HUDEP-2 (cell line): ENCODE measurements around the gene EIF4G3.
A peak's percentile ranks its signal among the peaks of the same experiment; 100 is the strongest.
"Not testable (repeated sequence)": the region's sequence is repeated elsewhere in the genome, so short reads cannot be mapped to it uniquely, and the experiment has no call there.

Experiments
- DNase-seq, 76 experiments: peaks; one replicate each; lab custom pipeline; 2025; ENCODE audit not compliant: unreplicated experiment in 76 of 76; lab: John Stamatoyannopoulos, UW

Gene EIF4G3, protein sequence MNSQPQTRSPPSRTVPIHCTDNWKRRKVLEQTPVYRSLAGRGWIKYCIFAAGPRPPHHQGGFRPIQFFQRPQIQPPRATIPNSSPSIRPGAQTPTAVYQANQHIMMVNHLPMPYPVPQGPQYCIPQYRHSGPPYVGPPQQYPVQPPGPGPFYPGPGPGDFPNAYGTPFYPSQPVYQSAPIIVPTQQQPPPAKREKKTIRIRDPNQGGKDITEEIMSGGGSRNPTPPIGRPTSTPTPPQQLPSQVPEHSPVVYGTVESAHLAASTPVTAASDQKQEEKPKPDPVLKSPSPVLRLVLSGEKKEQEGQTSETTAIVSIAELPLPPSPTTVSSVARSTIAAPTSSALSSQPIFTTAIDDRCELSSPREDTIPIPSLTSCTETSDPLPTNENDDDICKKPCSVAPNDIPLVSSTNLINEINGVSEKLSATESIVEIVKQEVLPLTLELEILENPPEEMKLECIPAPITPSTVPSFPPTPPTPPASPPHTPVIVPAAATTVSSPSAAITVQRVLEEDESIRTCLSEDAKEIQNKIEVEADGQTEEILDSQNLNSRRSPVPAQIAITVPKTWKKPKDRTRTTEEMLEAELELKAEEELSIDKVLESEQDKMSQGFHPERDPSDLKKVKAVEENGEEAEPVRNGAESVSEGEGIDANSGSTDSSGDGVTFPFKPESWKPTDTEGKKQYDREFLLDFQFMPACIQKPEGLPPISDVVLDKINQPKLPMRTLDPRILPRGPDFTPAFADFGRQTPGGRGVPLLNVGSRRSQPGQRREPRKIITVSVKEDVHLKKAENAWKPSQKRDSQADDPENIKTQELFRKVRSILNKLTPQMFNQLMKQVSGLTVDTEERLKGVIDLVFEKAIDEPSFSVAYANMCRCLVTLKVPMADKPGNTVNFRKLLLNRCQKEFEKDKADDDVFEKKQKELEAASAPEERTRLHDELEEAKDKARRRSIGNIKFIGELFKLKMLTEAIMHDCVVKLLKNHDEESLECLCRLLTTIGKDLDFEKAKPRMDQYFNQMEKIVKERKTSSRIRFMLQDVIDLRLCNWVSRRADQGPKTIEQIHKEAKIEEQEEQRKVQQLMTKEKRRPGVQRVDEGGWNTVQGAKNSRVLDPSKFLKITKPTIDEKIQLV (N-terminal part only)

DNA sequence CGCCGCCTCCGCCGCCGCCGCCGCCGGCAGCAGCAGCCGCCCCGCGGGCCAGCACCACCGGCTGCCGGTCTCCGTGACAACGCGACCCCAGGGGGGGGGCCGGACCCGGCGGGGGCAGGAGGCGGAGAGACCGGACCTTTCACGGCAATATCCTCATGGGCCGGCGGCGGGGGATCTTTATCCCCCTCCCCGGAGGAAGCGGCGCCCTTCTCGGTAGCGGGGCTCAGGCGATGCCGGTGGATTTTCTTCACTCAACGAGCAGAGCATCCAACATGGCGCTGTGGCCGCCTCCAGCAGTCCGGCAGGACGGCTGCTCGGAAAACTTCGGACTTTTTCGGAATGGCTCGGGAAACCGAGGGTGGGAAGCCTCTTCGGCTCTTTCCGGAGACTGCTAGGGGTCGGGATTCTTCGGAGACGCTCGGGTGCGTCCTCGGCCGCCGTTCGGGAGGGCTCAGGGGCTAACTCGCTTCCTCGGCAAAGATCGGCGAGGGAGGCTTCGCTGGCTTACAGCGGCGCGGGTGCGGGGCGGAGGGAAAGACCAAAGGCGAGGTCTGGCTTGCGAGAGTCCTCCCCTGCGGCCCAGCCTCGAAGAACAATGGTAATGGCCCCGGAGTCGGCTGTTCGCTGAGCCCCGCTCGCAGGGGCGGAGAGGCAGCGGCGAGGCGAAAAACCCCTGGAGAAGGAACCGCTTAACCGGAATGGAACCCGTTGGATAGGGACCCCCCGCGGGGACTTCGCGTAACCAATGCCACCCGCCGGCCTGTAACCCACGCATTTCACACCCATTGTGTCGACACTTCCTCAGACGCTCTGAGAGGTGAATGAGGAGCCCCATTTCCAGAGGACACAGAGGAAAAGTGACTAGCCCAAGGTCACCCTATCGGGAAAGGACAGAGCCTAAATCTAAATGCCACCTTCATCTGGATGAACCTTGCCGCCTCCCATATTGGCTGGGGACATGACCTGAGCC, at the start of gene EIF4G3:
TSS of gene EIF4G3 (minus strand) at position 312 of the 970 bp plus-strand sequence. CDS start 174,155 bp downstream, outside the sequence.
- DNase-seq, result peak in 74 of 76 experiments; percentile 55 to 99 (median 98)

- DNase-seq, result no peak
Measured at GRCh38 chr1:21225065-21225464, 48.4 kb upstream of the EIF4G3 start.

DNA sequence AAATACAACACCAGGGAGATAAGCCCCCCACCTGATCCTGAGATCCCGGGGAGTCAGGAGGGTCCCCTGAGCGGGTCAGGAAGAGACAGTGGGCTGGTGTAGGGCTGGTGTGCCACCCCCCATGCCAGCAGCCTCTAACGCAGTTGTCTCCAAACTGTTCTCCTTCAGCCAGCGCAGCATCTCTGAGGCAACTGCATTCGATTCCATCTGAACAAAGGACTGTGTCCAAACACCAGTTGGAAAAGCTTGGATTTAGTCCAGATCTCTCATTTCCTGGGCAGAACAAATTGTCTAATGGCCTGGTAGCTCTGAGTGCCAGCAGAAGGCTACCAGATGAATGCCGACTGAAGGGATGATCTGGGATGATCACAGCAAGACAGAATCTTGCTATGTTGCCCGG, 44.1 kb upstream of the EIF4G3 start:
- no peak for DNase-seq

DNA sequence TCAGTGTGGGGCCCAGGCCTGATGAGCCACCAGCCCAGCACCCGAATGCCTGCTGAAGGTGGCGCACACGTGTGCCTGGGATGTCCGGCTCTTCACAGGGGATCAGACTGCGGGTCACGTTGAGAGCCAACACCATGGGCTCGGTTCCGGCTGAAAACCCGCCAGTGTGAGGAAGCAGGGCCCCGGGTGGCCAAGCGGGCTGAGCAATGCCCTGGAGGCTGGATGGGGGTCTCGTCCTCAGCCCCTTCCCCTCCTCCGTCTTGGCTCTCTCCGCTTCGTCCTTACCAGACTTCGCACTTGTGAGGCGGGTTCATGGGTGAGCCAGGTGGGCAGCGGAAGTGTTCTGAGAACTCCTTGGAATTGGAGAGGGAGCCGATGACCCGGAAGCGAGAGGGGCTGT, 43.0 kb upstream of the EIF4G3 start:
- no peak for DNase-seq

- peak in 60 of 76 experiments; percentile 8 to 70 (median 40) for DNase-seq
Measured at GRCh38 chr1:21217812-21218596, 41.3 kb upstream of the EIF4G3 start.

DNA sequence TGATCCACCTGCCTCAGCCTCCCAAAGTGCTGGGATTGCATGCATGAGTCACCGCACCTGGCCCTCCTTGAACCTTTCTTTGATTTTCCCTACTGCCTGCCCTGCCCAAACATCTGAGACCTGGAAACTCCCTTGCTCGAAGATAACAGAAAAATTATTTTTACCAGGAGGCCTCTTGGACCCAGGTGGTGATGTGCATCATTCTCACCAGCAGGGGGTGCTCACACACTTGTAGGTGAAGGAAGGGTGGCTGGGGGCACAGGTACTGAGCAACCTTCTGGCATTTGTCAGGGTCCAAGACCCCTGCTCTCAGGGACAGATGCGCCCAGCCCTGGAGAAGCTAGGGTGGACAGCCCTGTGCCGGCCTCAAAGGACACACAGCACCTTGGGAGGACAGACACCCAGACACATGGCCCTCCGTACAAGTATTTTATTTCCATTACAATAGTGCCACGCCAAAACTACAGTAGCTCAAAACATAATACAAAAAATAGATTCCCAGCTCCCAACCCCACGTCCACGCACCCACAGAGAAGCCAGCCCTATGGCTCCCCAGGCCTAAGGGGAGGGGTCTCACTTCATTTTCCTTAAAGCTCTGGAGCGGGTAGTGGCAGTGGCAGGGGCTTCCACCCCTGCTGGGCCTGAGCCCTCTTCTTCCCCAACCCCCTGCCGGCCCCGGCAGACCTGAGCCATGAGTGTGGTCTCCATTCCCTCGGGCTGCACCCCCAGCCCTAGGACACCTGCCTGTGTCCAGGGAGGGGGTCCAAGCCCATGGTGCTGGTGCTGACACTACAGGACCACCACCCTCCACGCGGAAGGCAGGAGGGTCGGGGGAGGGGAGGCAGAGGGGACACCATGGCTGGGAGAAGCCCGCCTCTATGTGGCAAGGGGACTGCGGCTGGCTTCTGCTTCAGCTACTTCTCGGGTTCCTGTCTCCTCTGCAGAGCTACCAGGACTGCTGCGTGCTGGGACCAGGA, 40.4 kb upstream of the EIF4G3 start:
- DNase-seq, result peak in 62 of 76 experiments; percentile 3 to 67 (median 42)

DNA sequence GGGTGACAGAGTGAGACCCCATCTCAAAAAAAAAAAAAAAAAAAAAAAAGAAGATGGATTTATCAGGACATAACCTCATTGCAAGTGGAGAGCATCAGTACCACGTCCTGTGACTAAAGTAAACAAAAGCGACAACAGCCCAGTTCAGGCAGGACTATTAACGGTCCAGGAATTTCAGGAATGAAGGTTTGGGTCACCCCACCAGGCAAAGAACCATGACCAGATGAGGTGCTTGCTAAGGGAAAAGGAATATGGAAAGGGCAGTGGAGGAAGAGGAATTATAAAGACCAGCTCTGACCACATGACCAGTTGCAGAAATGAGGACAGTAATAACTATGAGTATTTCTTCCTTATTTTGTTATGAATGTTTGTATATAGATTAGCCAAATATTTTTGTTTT, 35.4 kb upstream of the EIF4G3 start:
- no peak for DNase-seq

- not testable (repeated sequence) for DNase-seq
Measured at GRCh38 chr1:21208137-21208700, 31.5 kb upstream of the EIF4G3 start.

DNA sequence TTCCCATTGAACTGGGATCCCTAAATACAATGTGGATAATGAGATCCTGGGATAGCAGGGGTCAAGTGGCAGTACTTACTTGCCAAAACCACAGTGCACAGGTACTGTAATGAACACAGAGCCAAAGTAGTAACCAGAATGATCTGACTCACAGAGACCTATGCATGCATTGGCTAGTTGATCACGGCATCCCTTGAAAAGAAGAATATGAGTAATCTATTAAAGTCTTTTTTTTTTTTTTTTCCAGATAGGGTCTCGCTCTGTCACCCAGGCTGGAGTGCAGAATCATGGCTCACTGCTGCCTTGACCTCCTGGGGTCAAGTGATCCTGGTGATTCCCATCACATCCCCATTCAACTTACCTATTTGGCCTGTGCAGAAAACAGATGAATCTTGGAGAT, 29.4 kb upstream of the EIF4G3 start:
- no peak for DNase-seq

GRCh38 chr1:21205416-21205815, 28.7 kb upstream of the EIF4G3 start:
- no peak for DNase-seq

DNA sequence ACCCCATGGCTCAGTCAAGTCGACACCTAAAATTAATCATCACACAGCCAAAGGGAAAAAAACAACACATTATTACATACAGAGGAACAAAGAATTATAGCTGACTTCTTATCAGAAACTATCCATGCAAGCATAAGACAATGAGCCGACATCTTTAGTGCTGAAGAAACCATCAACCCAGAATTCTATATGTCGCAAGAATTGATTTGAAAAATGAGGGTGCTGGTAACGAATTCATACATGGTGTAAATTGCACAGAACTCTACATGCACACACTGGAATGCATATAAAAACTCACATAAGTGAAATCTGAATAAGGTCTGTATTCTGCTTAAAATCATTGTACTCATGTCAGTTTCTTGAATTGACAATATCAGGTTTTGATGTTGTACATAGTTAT, 25.0 kb upstream of the EIF4G3 start:
- no peak for DNase-seq

DNA sequence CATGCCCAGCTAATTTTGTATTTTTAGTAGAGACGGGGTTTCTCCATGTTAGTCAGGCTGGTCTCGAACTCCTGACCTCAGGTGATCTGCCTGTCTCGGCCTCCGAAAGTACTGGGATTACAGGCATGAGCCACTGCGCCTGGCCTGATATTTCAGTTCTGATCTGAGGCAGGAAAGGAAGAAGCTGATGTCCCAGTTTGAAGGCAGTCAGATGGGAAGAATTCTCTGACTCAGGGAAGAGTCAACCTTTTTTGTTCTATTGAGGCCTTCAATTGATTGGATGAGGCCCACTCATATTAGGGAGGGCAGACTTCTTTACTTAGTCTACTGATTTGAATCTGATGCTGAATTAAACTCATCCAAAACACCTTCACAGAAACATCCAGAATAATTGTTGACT, 24.5 kb upstream of the EIF4G3 start:
- not testable (repeated sequence) for DNase-seq

- DNase-seq, result no peak
Measured at GRCh38 chr1:21200767-21201166, 24.1 kb upstream of the EIF4G3 start.

GRCh38 chr1:21198929-21199328, 22.2 kb upstream of the EIF4G3 start:
- peak in 2 of 76 experiments; percentile 6 to 11 for DNase-seq

- DNase-seq, result peak in 1 of 76 experiments; percentile 13
Measured at GRCh38 chr1:21192871-21193270, 16.2 kb upstream of the EIF4G3 start.

DNA sequence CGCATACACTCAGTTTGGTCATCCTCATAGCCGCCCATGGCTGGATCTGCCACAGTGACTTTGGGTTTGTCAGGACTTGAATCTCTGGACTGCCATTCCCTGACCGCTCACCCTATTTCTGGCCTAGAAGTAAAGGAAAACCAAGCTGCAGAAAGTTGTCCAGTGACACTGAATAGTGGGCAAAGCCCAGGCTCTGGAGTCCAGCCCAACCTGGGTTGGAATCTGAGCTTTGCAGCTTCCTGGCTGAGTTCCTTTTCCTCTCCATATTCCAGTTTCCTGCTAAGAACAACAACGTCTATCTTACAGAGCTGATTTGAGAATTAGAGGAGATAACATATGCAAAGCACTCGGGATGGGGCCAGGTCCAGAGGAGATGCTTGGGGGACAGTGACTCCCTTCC, 15.6 kb upstream of the EIF4G3 start:
- DNase-seq, result peak in 1 of 76 experiments; percentile 14

DNA sequence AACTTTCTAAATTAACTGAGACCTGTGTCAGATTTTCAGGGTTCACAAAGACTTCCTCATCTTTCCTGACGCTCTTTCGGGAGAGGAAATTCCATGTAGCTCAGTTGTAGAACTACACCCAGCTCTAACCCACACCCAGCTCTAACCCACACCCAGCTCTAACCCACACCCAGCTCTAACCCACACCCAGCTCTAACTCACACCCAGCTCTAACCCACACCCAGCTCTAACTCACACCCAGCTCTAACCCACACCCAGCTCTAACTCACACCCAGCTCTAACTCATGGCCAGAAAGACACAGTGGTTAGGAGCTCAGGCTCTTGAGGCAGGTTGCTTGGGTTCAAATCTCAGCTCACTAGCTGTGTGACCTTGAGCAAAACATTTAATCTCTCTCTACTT, 14.1 kb upstream of the EIF4G3 start:
- peak in 28 of 76 experiments; percentile 5 to 63 (median 29) for DNase-seq
